GM19193 (cell line): ENCODE measurements around the gene CHST1.

ENCODE experiments used
- POLR2A ChIP-seq: IDR thresholded peaks from 4 replicates; pipeline ENCODE4 v1.6.1; 2011; ENCODE audit not compliant: insufficient read depth, insufficient read length; ENCODE audit errors: extremely low read depth

Gene CHST1

GRCh38 chr11:45665206-45665932, at the start of gene CHST1:
Gene CHST1, minus strand, starts transcription at chr11:45665622. Its CDS starts 14,699 bp downstream, at chr11:45650923.
- no peak for TF ChIP-seq POLR2A

GRCh38 chr11:45713573-45713972, 48.2 kb upstream of the CHST1 start:
- TF ChIP-seq POLR2A: no peak

GRCh38 chr11:45710561-45710960, 45.1 kb upstream of the CHST1 start:
- no peak for TF ChIP-seq POLR2A

- TF ChIP-seq POLR2A: no peak
Measured at GRCh38 chr11:45708887-45709663, 43.7 kb upstream of the CHST1 start.

- no peak for TF ChIP-seq POLR2A
Measured at GRCh38 chr11:45704635-45705034, 39.2 kb upstream of the CHST1 start.

GRCh38 chr11:45704133-45704532, 38.7 kb upstream of the CHST1 start:
- no peak for TF ChIP-seq POLR2A

- TF ChIP-seq POLR2A: no peak
Measured at GRCh38 chr11:45702511-45702910, 37.1 kb upstream of the CHST1 start.

- no peak for TF ChIP-seq POLR2A
Measured at GRCh38 chr11:45698777-45699497, 33.5 kb upstream of the CHST1 start.

GRCh38 chr11:45692808-45693453, 27.5 kb upstream of the CHST1 start:
- no peak for TF ChIP-seq POLR2A

- TF ChIP-seq POLR2A: no peak
Measured at GRCh38 chr11:45688472-45689033, 23.1 kb upstream of the CHST1 start.

- TF ChIP-seq POLR2A: no peak
Measured at GRCh38 chr11:45687836-45688235, 22.4 kb upstream of the CHST1 start.

- no peak for TF ChIP-seq POLR2A
Measured at GRCh38 chr11:45685964-45686537, 20.6 kb upstream of the CHST1 start.

GRCh38 chr11:45684440-45684839, 19.0 kb upstream of the CHST1 start:
- TF ChIP-seq POLR2A: no peak
